Measurements from ENCODE around the gene BBC3.

Gene BBC3

DNA sequence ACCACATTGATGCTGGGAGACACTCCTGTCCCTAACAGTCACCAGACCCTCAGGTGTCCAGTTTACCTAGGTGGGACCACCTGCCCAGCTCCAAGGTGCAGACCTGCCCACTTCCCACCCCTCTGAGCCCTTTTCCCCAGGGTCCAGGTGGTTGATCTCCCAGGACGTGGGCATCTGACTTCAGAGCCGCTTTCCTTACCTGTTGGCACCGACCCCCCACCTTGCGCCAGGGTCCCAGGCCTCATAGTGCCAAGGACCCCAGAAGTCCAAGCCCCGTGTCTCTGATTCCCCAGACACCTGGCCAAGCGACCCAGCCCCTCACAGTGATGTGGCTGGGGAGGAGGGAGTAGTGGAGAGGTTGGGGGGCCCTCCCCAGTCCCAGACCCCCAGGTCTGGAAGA lies 9.6 kb upstream of the BBC3 start:
- H3K4me1 ChIP-seq (ENCODE audit: control insufficient read depth in 1 of 2, insufficient read depth in 1 of 2, low read depth in 1 of 2, low read length in 1 of 2) = peaks cover 37 to 43% of the 10 kb centered on the region in 2 experiments
- TF ChIP-seq, protein P1, sequence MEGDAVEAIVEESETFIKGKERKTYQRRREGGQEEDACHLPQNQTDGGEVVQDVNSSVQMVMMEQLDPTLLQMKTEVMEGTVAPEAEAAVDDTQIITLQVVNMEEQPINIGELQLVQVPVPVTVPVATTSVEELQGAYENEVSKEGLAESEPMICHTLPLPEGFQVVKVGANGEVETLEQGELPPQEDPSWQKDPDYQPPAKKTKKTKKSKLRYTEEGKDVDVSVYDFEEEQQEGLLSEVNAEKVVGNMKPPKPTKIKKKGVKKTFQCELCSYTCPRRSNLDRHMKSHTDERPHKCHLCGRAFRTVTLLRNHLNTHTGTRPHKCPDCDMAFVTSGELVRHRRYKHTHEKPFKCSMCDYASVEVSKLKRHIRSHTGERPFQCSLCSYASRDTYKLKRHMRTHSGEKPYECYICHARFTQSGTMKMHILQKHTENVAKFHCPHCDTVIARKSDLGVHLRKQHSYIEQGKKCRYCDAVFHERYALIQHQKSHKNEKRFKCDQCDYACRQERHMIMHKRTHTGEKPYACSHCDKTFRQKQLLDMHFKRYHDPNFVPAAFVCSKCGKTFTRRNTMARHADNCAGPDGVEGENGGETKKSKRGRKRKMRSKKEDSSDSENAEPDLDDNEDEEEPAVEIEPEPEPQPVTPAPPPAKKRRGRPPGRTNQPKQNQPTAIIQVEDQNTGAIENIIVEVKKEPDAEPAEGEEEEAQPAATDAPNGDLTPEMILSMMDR (IDR thresholded peaks at IDR 0.05) = no peak
- no peak overlapping the region for H3K27ac ChIP-seq
- H3K27me3 ChIP-seq = peaks cover 90% of the 10 kb centered on the region
- H3K36me3 ChIP-seq = no peaks in the 10 kb centered on the region
- H3K9me3 ChIP-seq = no peaks in the 10 kb centered on the region
- H3K4me3 ChIP-seq (ENCODE audit: low read depth in 1 of 2, low read length in 1 of 2) = no peak overlapping the region

GRCh38 chr19:47239610-47240296 lies 8.8 kb upstream of the BBC3 start:
- peaks cover 36 to 40% of the 10 kb centered on the region in 2 experiments for H3K4me1 ChIP-seq (ENCODE audit: control insufficient read depth in 1 of 2, insufficient read depth in 1 of 2, low read depth in 1 of 2, low read length in 1 of 2)
- no peak overlapping the region for H3K4me3 ChIP-seq (ENCODE audit: low read depth in 1 of 2, low read length in 1 of 2)
- TF ChIP-seq, protein P1 (IDR thresholded peaks at IDR 0.05) = no peak
- H3K9me3 ChIP-seq = no peaks in the 10 kb centered on the region
- no peaks in the 10 kb centered on the region for H3K36me3 ChIP-seq
- H3K27me3 ChIP-seq = peaks cover 91% of the 10 kb centered on the region
- no peak overlapping the region for H3K27ac ChIP-seq

- Histone ChIP-seq H3K9me3 (no peaks in the 10 kb centered on the region), H3K27me3 (peaks cover 96% of the 10 kb centered on the region), H3K36me3 (no peaks in the 10 kb centered on the region), H3K27ac (no peak overlapping the region), H3K4me3 (ENCODE audit: low read depth in 1 of 2, low read length in 1 of 2) (no peak overlapping the region), H3K4me1 (ENCODE audit: control insufficient read depth in 1 of 2, insufficient read depth in 1 of 2, low read depth in 1 of 2, low read length in 1 of 2) (peaks cover 31 to 34% of the 10 kb centered on the region in 2 experiments)
- TF ChIP-seq, protein P1 (IDR thresholded peaks at IDR 0.05) = no peak
Observed at GRCh38 chr19:47239152-47239551, 8.2 kb upstream of the BBC3 start.

DNA sequence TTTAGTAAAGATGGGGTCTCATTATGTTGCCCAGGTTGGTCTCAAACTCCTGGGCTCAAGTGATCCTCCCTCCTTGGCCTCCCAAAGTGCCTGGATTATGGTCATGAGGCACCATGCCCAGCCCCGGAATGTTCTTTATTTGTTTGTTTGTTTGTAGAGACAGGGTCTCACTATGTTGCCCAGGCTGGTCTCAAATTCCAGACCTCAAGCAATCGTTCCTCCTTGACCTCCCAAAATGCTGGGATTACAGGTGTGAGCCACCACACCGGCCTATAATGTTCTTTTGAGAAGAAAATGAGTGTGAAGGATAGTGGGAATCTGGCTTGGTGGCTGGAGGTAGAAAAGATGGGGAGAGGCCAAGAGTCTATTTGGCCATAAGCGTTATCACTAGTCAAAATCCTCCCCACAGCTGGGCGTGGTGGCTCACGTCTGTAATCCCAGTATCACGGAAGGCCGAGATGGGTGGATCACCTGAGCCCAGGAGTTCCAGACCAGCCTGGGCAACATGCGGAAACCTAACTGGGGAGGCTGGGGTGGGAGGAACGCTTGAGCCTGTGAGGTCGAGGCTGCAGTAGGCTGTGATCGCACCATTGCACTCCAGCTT lies 5.2 kb upstream of the BBC3 start:
- TF ChIP-seq, protein P1 (IDR thresholded peaks at IDR 0.05) = no peak
- H3K4me1 ChIP-seq (ENCODE audit: control insufficient read depth in 1 of 2, insufficient read depth in 1 of 2, low read depth in 1 of 2, low read length in 1 of 2) = peaks cover 18 to 24% of the 10 kb centered on the region in 2 experiments
- no peaks in the 10 kb centered on the region for H3K9me3 ChIP-seq
- H3K27me3 ChIP-seq = peaks cover 100% of the 10 kb centered on the region
- no peaks in the 10 kb centered on the region for H3K36me3 ChIP-seq
- no peak overlapping the region for H3K4me3 ChIP-seq (ENCODE audit: low read depth in 1 of 2, low read length in 1 of 2)
- no peak overlapping the region for H3K27ac ChIP-seq

DNA sequence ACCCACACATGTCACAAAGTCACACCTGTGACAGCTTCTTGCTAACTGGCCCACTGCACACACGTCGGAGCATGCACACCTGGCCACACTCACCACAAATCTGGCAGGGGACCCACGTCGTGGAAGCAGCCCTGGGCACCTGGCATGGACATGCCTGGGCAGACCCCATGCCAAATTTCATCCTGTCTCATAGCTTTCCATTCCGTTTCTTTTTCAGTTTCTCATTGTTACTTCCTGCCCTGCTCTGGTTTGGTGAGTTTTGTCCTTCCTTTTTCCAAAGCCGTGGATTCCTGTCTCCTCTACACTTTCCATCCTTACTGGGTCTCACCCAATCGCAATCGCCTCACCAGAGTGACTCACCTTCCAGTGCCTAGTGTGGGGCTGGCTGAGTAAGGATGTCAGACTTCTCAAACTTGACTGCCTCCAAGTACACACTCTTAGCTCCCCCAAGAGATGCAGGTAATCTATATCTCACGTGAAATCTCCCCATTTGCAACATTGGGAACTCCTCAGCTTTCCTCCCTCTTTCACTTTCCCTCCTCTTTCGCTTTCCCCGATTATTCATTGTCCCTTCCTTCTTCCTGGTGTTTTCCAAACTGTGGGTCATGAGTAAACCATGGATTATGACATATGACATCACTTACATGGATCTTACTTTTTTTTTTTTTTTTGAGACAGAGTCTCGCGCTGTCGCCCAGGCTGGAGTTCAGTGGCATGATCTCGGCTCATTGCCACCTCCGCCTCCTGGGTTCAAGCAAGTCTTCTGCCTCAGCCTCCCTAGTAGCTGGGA lies 1.6 kb upstream of the BBC3 start:
- Histone ChIP-seq H3K4me1 (ENCODE audit: control insufficient read depth in 1 of 2, insufficient read depth in 1 of 2, low read depth in 1 of 2, low read length in 1 of 2) (peaks cover 35 to 38% of the 10 kb centered on the region in 2 experiments), H3K36me3 (no peaks in the 10 kb centered on the region), H3K27ac (no peak overlapping the region), H3K4me3 (ENCODE audit: low read depth in 1 of 2, low read length in 1 of 2) (no peak overlapping the region), H3K27me3 (peaks cover 84% of the 10 kb centered on the region), H3K9me3 (no peaks in the 10 kb centered on the region)
- TF ChIP-seq, protein P1 (IDR thresholded peaks at IDR 0.05) = no peak
